Fibroblast of pulmonary artery (primary cell): Measurements from ENCODE around the gene TERF2IP.

Experiments
- DNase-seq: peaks from one replicate; pipeline ENCODE4 v3.0.0-alpha.2; 2010; ENCODE audit warnings: low read depth
- H3K4me3 ChIP-seq: replicated peaks from 2 replicates; pipeline ENCODE4 v1.5.1; 2011; ENCODE audit warnings: low read depth, mild to moderate bottlenecking, control low read depth, low read length, moderate library complexity
- CTCF ChIP-seq: IDR thresholded peaks from 2 replicates; pipeline ENCODE4 v1.5.1; 2011; ENCODE audit warnings: mild to moderate bottlenecking, control low read depth, low read length, inconsistent platforms; ENCODE audit errors: missing control alignments

TERF2IP gene

GRCh38 chr16:75635036-75635435, 12.5 kb upstream of the TERF2IP start:
- no peak for DNase-seq
- no peak overlapping the region for H3K4me3 ChIP-seq
- no peak for TF ChIP-seq CTCF

DNA sequence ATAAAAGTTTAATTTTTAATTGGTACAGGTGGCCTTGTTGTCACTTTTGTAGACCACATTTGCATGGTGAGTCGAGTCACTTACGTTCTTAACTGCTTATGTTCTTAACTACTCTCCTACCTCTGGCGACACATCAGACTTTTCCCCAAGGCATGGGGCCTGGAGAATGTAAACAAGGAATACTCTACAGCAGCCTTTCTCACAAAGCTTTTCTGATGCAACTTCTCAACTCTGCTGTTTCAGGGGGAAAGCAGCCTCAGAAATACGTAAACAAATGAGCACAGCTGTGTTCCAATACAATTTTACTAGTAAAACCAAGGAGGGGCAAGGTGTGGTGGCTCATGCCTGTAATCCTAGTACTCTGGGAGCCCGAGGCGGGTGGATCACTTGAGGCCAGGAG, 7.0 kb upstream of the TERF2IP start:
- no peak for TF ChIP-seq CTCF
- no peak overlapping the region for H3K4me3 ChIP-seq
- DNase-seq: no peak

DNA sequence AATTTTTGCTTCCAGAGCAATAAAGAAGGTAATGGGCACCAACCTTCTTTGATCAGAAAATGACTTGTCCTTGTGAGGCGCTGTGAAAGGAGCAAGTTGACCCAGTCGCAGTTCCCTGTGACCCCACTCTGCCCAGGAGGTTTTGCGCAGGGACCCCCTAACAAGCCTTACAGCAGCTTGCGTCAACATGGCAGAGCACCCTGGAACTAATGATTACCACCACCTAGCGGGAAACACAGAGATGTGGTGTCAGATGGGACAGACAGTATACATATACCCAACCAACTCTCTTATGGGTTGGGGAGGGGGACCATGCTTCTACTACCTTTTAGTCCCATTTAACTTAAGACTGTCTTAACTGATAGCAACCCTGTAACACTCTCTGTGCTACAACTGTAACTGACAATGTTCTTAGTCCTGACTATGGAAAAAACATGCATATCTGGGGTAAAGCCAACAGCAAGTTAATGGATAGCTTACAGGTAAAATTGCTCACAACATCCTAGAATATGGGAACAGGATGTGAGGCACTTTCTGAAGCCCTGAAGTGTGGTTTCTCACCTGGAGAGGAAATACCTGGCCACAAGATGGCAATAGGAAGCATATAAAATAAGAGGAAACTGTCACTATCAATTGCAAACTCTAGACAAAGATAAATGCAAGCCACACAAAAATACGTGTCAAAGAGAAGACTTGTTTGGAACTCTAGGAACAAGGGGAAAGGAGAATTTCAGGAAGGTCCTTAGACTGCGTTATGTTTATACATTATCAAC, 3.1 kb upstream of the TERF2IP start:
- TF ChIP-seq CTCF: no peak
- DNase-seq: no peak
- H3K4me3 ChIP-seq: no peak overlapping the region

DNA sequence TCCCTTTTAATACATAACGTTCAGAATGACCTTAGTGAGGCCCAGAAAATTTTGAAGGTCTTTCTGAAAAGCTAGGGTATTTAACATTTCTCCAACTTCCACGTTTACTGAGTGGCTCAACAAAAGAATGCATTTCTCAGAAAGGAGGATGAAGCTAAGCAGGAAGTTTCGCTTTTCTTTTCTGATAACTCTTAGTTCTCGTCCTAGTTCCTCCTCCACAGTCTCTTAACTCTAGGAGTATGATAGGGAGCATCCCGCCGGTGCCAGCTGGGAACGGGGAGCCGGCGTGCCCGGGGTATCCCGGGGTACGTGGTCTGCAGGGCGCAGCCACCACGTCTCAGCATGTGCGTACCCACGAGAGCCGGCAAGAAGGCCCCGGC, 471 bp upstream of the TERF2IP start:
- TF ChIP-seq CTCF: no peak

DNA sequence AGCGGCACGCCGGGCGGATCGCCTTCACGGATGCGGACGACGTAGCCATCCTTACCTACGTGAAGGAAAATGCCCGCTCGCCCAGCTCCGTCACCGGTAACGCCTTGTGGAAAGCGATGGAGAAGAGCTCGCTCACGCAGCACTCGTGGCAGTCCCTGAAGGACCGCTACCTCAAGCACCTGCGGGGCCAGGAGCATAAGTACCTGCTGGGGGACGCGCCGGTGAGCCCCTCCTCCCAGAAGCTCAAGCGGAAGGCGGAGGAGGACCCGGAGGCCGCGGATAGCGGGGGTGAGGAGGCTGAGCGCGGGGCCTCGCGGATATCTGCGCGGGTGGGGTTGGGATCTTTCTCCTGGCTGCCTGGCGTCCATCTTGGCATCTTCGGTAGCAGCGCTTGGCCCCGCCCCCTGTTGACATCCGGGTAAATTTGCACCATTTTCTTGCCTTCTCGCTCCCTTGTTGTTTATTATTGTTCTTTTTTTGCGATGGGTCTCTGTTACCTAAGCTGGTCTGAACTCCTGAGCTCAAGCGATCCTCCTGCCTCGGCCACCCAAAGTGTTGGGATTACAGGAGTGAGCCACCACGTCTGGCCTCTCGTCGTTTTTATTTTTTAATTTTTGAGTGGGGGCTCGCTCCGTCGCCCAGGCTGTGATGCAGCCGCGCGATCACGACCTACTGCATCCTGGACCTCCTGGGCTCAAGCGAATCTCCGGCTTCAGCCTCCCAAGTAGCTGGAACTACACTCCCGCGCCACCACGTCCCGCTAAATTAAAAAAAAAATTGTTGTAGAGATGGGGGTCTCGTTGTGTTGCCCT, 898 bp downstream of the TERF2IP start:
- no peak for TF ChIP-seq CTCF
- H3K4me3 ChIP-seq: peak overlapping the region; percentile 96
- peak; percentile 75 for DNase-seq

More for the DNA sequence above, 471 bp upstream of the TERF2IP start:
- H3K4me3 ChIP-seq: peak overlapping the region; percentile 96
- DNase-seq: no peak

DNA sequence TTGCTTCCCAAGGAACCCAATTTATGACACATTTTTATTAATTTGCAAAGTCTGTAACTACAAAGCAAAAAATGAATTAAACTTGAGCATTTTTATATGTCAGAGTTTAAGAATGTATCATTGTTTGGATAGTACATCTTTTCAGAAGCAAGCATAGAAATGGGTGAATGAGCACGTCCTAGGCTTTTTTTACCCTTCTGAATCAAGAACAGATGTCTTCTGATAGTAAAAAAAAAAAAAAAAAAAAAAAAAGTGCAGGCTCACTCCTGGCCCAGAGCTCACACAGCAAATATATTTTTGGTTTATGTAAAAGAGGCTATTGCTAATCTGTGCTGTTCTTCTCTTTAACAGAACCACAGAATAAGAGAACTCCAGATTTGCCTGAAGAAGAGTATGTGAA, 6.3 kb downstream of the TERF2IP start:
- TF ChIP-seq CTCF: no peak
- no peak overlapping the region for H3K4me3 ChIP-seq
- DNase-seq: no peak
